Fibroblast of lung (primary cell): Measurements from ENCODE around the gene INTS7.

Experiments
- EZH2 ChIP-seq: IDR thresholded peaks from 2 replicates; pipeline ENCODE4 v1.5.1; 2012; ENCODE audit warnings: low read length, control low read depth, mild to moderate bottlenecking; ENCODE audit errors: missing control alignments
- TF ChIP-seq, protein P1 (sequence below), 2 donors: IDR thresholded peaks in 1 of 2; conservative IDR thresholded peaks in 1 of 2; 1 replicate in 1 of 2; 2 replicates in 1 of 2; pipeline ENCODE4 v1.5.1; 2011 to 2012; ENCODE audit warnings: low read length in 2 of 2, control low read depth in 1 of 2, inconsistent platforms in 1 of 2, low read depth in 1 of 2, mild to moderate bottlenecking in 1 of 2

GRCh38 chr1:212074313-212074712, 39.0 kb upstream of the INTS7 start:
- TF ChIP-seq, protein P1, sequence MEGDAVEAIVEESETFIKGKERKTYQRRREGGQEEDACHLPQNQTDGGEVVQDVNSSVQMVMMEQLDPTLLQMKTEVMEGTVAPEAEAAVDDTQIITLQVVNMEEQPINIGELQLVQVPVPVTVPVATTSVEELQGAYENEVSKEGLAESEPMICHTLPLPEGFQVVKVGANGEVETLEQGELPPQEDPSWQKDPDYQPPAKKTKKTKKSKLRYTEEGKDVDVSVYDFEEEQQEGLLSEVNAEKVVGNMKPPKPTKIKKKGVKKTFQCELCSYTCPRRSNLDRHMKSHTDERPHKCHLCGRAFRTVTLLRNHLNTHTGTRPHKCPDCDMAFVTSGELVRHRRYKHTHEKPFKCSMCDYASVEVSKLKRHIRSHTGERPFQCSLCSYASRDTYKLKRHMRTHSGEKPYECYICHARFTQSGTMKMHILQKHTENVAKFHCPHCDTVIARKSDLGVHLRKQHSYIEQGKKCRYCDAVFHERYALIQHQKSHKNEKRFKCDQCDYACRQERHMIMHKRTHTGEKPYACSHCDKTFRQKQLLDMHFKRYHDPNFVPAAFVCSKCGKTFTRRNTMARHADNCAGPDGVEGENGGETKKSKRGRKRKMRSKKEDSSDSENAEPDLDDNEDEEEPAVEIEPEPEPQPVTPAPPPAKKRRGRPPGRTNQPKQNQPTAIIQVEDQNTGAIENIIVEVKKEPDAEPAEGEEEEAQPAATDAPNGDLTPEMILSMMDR (conservative IDR thresholded peaks at IDR 0.05 in 1 of 2, IDR thresholded peaks at IDR 0.05 in 1 of 2; ENCODE audit: low read depth in 1 of 2, low read length in 2 of 2): no peak
- TF ChIP-seq EZH2: no peak
